NCI-H1436 treated with DMSO at 0.1 percent for 48 hours (cell line): Measurements from ENCODE around the gene LOC101059915.
"Not testable (repeated sequence)": the region's sequence is repeated elsewhere in the genome, so short reads cannot be mapped to it uniquely, and the experiment has no call there.

Experiments
- DNase-seq: peaks from one replicate; lab custom pipeline; 2025; lab: John Stamatoyannopoulos, UW

The LOC101059915 gene

DNA sequence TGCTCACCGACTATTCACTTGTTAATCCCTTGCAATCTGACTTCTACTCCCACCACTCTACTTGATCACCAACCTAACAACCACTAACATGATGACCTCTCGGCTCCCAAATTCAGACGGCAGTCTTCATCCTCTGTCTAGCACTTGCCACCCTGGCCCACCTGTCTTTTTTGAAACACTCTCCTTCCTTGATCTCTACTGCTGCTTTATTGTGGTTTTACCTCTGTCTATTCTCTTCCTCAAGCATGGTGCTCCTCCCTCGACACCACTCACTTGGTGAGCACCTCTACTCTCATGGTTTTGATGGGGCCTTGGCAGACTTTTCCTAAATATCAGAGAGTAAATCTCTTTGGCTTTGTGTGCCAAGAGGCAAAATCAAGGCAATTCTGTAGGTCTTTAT, 27.3 kb upstream of the LOC101059915 start:
- no peak for DNase-seq

DNA sequence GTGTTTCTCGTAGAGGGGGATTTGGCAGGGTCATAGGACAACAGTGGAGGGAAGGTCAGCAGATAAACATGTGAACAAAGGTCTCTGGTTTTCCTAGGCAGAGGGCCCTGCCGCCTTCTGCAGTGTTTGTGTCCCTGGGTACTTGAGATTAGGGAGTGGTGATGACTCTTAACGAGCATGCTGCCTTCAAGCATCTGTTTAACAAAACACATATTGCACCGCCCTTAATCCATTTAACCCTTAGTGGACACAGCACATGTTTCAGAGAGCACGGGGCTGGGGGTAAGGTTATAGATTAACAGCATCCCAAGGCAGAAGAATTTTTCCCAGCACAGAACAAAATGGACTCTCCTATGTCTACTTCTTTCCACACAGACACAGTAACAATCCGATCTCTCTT, 22.9 kb upstream of the LOC101059915 start:
- not testable (repeated sequence) for DNase-seq

DNA sequence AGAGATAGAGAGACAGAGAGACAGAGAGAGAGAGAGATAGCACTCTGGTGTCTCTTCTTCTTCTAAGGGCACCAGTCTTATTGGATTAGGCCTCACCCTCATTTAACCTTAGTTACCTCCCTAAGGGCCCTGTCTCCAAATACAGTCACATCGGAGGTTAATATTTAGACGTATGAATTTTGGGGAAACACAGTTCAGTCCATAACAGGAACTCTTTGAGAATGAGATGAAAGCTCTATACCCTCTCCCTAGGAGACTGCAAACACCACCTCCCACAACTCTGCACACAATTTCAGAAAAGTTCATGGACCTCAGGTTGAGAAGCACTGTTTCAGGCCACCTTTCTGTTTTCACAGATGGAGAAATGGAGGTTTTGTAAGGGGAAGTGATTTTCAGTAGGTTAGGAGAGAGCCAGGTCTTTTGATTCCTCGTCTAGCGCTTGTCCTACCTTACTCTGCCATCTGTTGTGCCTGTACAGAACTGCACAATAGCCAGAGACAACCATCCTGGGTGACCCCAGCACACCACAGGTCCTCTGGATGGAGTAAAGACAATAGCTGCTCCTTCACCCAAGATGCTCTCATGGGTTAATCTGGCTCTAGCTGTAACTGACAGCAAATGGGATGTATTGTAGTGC, 16.9 kb upstream of the LOC101059915 start:
- peak; percentile 1 for DNase-seq

DNA sequence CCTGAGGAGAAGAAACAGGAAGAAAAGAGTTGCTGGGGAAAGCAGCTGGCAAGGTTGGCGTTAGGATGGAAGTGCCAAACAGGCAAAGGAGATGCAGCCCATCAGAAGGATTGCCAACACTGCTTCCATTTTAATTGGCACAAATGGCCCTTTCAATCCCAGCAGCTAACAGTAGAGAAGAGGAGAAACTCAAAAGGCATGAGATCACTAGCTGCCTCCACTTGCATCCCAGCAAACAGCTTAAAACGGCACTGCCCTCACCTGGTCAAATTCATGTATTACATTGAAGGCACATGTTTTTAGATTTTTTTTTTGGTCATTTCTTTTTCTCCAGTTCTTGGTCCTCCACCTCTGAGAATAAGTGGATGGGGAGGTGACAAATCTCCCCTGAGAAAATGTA, 14.9 kb upstream of the LOC101059915 start:
- DNase-seq, result peak; percentile 9

DNA sequence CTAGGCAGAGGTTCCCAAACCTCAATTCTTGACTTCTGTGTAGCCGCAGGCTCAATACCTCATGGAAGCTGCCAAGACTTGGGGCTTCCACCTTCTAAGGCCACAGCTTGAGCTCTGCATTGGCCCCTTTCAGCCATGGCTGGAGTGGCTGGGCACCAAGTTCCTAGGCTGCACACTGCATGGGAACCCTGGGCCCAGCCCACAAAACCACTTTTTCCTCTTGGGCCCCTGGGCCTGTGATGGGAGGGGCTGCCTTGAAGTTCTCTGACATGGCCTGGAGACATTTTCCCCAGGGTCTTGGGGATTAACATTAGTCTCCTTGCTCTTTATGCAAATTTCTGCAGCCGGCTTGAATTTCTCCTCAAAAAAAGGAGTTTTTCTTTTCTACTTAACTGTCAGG, 14.0 kb upstream of the LOC101059915 start:
- DNase-seq, result no peak

DNA sequence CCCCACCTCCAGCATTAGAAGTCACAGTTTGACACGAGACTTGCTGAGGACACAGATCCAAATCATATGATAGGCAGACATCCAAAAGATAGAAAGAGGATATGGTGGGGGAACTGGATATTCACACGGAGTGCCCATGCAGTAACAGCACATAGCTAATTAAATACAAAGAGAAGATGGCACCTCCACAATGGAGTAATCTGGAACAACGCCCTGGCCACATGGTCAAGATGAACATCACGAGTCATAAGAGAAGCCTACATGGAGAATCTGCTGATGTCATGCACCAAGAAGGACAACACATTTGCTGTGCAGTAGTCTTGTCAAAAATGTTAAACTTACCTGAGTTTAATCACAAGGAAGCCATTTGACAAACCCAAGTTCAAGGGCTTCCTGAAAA, 10.1 kb upstream of the LOC101059915 start:
- DNase-seq, result no peak

DNA sequence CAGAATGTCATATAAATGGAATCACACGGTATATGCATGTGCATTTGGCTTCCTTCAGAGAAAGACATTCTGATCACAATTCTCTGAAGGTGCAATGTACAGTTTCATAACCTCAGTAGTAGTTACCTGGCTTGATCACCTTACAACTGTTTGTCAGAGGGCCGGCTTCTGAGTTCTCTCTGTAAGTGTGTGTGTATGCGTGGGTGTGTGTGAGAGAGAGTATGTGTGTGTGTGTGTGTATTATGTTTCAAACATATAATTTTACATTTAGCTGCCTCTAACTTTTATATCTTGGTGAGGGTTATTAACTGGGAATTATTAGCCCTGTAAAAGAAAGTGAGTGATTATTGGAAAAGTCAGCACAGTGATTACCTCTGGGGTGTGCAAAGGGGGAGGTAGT, 8.0 kb upstream of the LOC101059915 start:
- DNase-seq, result no peak

DNA sequence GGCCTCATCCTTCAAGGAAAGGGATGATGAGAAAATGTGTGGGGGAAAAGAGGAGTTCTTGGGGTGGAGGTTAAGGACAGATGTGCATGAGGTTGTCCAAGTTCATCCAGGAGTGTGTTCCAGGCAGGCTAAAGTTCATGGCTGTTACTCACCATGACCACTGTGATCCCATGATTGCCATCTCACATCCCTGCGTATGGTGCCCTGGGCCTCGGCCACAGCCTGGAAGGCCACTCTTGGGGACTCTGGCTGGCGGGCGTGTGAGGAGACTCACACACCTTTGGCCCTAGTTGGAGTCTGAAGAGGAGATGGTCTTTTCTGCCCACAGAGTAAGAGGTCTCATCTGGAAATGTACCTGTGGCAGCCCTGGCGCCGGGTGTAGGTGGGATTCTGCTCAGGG, 7.4 kb upstream of the LOC101059915 start:
- DNase-seq, result no peak

DNA sequence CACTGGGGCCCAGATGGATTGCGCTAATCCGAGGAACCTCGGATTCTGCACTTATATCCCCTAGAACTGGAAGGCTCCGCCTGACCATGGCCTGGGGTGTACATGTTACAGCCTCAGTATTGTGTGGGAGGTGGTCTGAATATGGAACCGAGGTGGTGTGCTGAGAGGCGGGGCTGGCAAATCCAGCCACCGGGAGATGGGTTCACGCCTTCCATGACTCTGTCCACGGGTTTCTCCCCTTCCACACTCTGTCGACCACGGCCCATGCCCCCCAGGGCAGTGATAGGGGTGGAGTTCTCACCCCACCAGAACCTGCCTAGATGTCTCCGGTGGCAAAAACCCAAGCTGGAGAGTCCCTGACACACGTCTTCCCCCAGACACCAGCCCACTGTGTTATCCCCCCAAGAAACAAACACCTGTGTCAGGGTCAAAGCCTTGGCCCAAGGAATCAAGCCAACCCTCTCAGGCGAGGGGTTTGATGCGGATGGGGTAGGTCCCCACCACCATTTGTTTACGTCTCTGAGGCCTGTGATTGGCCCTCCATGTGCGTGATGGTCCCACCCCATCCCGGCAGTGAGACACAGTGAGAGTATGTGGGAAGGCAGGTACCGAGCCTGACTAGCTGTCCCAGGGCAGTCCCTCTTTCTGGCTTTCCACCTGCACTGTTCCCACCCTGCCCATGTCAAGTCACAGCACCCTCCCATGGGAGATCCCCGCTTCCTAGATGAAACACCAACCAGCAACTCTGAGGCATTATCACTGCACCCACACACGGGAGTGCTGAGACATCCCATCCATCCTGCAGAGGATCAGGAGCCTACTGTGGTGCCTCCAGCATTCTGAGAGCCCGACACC, 6.6 kb upstream of the LOC101059915 start:
- no peak for DNase-seq

DNA sequence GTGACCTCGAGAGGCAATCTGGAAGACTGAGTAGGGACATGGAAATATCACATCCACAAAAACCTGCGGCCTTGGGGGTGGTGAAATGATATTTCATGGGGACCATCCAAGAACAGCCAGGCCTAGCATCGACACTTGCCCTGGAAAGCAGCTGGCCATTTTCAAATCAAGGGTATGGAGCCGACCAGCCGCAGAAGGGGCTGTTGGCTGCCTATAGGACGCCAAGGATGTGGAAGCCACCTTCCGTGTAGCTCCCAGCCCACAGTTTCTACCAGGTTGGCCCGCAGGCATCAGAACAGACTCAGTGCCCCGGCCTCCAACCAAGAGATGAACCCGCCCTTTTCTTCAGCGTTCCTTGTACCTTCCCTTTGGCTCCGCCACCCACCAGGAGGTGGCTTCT, 5.4 kb upstream of the LOC101059915 start:
- DNase-seq, result no peak

DNA sequence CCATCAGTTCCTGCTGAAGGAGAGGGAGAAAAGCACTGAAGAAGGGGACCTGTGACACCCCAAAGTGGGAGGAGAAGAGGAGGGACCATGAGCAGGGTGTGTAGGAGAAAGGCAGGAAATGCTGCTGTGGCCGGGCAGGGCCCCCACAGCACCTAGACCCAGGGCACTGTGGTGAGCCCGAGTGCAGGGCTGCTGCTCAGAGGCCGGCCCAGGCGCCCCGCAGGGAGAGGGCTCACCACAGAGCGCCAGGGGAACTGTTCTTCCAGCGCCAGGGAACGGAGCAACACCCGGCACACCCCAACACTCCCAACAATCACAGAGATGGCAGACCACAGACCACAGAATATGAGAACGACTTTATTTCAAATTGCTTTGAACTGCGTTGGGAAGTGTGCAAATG, 4.7 kb upstream of the LOC101059915 start:
- DNase-seq, result not testable (repeated sequence)

DNA sequence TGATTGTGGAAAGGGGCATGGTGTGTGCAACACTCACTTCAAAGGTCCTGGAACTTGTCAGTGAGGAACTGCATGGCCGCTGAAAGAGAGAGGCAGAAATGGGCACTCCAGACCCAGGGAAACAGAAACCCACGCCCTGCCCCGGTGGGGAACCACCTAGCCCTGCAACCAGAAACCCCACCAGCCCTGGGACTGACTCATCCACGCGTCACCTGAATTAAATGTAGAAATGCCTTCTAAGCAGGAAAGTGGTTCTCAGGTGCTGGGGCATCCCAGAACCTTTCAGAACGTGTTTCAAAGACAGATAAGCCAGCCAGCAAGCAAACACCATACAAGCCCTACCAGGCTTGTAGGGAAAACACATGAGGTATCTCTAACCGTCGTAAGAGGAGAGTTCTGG, 4.1 kb upstream of the LOC101059915 start:
- DNase-seq, result not testable (repeated sequence)

DNA sequence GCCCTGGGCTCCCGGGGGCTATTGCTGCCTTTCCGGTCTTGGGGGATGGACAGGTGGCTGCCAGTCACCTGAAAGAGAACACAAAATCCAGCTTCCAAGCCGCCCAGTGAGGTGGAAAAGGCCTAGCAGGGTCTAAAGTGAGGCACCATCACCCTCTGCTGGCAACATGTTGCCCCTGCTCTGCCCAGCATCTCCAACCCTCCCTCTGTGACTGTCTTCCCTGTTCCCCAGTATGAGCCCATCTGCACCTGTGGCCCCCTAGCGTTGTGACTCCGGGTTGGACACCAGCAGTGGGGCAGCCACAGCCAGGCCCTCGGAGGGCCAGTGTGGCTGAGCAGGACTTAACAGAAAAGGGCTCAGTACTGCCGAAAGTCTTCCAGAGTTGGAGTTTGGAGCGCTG, 3.1 kb upstream of the LOC101059915 start:
- DNase-seq, result not testable (repeated sequence)

DNA sequence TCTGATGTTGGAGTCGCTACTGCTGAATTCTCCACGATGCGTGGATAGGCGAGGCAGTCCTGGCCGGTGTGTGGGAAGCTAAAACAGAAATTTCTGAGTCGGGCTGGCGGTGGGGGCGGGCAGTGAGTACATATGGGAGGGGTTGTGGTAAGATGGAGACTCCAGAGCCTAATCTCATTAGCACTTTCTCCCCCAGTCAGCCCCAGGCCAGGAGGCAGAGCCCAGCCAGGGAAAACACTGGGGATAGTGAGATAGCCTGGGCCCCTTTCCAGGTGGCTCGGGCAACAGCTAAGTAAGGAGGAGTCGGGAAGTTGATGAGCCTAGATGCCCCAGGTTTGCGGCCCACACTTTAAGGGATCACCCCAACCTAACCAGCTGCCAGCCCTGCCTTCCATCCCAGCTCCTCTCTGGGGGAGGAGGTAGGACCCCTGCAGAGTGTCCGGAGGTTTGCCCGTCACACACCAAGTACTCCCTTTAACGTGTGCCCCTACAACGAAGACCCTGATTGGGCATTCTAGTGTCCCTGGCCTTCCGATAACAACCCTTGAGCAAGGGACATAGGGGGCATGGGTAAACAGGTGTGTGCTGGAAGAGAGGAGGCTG, 2.4 kb upstream of the LOC101059915 start:
- no peak for DNase-seq

DNA sequence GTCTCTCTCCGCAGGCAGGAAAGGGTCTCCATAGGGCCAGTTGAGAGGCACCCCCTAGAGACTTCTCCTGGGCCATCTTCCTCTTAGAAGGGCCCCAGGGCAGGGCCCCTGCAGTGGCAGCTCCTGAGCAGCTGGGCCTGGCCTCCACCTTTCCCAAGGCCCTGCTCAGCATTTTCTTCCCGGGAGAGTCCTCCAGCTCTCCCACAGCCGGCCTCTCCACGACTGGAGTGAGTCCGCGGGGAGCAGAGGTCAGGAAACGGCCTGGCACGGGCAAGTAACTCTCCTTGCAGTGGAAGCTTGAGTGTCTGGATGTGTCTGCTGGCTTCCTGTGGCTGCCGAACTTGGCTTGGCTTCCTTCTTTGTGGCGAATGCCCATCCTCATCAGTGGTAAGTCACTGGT, 1.6 kb upstream of the LOC101059915 start:
- no peak for DNase-seq

DNA sequence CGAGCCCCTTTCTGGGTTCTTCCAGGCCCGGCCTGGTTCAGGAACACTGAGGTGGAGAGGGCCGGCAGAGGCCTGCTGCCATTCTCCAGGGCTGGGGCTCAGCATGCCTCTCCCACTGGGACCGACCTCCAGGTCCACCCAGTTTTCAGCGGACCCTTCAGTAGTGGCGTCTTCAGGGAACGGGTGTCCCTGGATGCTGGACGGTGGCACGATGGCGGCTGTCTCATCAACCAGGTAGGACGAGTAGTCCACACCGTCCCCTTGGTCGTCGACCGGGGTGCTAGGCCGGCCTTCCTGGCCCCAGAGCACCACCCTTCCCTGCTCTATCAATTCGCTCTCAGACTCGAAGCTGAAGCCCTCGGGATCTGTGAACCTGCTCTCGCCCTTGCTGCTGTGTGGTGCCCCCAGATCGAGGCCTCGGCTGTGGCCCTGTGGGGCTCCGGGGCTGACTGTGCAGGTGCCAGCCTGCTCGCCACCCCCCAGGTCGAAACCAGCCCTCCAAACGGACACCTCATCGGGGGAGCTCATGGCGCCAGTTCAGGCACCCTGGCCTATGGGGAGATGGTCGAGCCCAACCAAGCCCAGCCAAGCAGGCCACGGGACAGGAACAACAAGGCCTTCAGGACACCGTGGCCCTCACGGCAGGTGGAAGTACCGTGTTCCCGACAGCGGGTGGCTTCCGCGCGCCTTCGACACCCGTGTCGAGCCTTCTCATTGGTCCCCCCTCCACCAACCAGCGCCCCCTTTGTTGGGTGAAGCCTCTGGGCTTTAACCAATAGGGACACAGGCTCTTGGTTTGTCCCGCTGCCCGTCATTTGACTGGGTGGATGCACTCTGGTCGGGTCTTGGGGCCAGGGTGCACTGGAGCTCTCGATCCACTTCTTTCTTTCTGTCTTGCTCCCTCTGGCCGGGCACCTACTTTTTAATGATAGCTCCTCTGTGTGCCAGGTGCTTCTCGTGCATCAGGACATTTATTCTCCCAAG, 814 bp upstream of the LOC101059915 start:
- DNase-seq, result no peak

DNA sequence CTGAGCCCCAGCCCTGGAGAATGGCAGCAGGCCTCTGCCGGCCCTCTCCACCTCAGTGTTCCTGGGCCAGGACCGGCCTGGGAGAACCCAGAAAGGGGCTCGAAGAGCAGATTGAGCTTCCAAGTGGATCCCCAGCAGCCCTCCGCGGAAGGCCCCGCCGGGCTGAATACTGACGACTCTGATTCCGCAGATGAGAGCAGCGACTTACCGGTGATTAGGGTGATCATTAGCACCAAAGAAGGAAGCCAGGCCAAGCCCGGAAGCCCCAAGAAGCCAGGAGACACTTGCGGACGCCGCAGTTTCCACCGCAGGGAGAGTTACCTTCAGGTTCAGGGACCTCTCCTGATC, 876 bp downstream of the LOC101059915 start:
- DNase-seq, result no peak

DNA sequence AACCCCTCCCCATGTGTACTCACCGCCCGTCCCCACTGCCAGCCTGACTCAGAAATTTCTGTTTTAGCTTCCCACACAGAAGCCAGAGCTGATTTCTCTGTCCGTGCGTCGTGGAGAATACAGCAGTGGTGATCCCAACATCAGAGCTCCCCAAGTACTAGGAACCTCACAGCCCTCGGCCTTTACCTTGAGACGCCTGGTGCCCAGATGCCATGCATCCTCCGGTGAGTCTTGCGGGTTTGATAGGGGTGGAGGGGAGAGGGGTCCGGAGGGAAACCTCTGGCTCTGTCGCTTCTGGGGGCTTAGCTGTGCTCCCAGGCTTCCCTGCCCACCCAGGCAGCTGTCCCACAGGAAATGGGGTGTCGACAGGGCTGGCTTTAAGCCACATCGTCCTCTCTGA, 2.1 kb downstream of the LOC101059915 start:
- no peak for DNase-seq

DNA sequence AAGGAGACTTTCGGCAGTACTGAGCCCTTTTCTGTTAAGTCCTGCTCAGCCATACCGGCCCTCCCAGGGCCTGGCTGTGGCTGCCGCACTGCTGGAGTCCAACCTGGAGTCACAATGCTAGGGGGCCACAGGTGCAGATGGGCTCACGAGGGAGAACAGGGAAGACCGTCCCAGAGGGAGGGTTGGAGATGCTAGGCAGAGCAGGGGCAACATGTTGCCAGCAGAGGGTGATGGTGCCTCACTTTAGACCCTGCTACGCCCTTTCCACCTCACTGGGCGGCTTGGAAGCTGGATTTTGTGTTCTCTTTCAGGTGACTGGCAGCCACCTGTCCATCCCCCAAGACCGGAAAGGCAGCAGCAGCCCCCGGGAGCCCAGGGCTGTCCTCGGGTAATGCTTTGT, 2.6 kb downstream of the LOC101059915 start:
- not testable (repeated sequence) for DNase-seq

DNA sequence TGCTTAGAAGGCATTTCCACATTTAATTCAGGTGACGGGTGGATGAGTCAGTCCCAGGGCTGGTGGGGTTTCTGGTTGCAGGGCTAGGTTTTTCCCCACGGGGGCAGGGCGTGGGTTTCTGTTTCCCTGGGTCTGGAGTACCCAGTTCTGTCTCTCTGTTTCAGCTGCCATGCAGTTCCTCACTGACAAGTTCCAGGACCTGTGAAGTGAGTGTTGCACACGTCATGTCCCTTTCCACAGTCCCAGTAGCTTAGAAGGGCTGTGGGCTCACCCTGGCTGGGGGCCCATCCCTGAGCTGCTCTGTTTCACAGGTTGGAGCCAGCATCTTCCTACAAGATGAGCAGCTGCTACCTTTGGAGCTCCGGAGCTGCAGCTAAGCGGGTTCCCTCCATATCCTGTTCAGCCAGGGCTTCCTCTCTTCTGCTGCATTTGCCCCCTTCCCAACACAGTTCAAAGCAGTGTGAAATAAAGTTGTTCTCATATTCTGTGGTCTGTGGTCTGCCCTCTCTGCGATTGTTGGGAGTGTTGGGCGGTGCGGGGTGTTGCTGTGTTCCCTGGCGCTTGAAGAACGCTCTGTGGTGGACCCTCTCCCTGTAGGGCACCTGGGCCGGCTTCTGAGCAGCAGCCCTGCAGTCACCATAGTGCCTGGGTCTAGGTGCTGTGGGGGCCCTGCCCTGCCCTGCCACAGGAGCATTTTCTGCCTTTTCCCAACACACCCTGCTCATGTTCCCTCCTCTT, 3.9 kb downstream of the LOC101059915 start:
- no peak for DNase-seq

DNA sequence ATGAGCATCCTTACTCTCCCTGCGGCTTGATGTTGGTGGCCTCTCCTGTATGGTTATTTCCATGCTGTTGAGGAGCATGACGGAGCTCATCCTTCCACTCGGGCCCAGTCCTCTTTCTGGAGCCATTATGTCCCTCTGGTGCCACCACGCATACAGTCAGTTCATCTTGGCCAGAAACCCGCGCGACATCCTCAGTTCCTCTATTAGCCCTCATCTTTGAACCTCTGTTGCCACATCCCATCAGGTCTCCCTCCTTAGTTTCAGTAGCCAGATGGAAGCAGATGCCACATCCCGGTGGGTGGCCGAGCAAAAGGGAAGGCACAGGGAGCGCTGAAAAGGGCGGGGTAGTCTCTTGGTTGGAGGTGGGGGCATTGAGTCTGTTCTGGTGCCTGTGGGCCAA, 4.6 kb downstream of the LOC101059915 start:
- DNase-seq, result no peak
